Endodermal cell (in vitro differentiated cells): ENCODE results near the gene MYBPC2. TPM values are rescaled to one million over a fixed set of nuclear protein-coding genes. Genes with fewer than 3 reads are reported as not detected.

Source experiments
- DNase-seq: peaks from one replicate; pipeline ENCODE4 v3.0.0-alpha.2; 2017
- H3K27ac ChIP-seq: 2 replicates; pipeline ENCODE4 v1.5.1; 2013; ENCODE audit warnings: mild to moderate bottlenecking, low read depth, low read length, moderate library complexity
- H3K27me3 ChIP-seq: 2 replicates; pipeline ENCODE4 v1.6.1; 2013; ENCODE audit warnings: mild to moderate bottlenecking, low read length, moderate library complexity; ENCODE audit not compliant: insufficient read depth, control insufficient read depth, poor library complexity, severe bottlenecking
- H3K36me3 ChIP-seq: 2 replicates; pipeline ENCODE4 v1.7.0; 2013; ENCODE audit warnings: mild to moderate bottlenecking, low read length, moderate library complexity; ENCODE audit not compliant: control insufficient read depth, insufficient read depth
- H3K4me1 ChIP-seq: one replicate; pipeline ENCODE4 v1.7.0; 2013; ENCODE audit warnings: low read length; ENCODE audit not compliant: control insufficient read depth, insufficient read depth
- H3K4me3 ChIP-seq: 2 replicates; pipeline ENCODE4 v1.5.1; 2013; ENCODE audit warnings: mild to moderate bottlenecking, low read length, moderate library complexity
- H3K9ac ChIP-seq: 2 replicates; pipeline ENCODE4 v1.6.1; 2013; ENCODE audit warnings: mild to moderate bottlenecking, low read length, moderate library complexity; ENCODE audit not compliant: poor library complexity, severe bottlenecking; ENCODE audit errors: extremely low read depth
- H3K9me3 ChIP-seq: 2 replicates; pipeline ENCODE4 v1.6.1; 2013; ENCODE audit warnings: mild to moderate bottlenecking, low read length, moderate library complexity; ENCODE audit not compliant: control insufficient read depth
- H3K27ac Mint-ChIP-seq: 2 replicates; pipeline ENCODE4 v1.8.0; 2020; ENCODE audit warnings: mixed read lengths
- H3K27me3 Mint-ChIP-seq: 2 replicates; pipeline ENCODE4 v1.8.0; 2021; ENCODE audit warnings: mild to moderate bottlenecking, mixed read lengths; ENCODE audit not compliant: insufficient read depth
- H3K36me3 Mint-ChIP-seq: 2 replicates; pipeline ENCODE4 v1.8.0; 2020; ENCODE audit warnings: low read depth, mixed read lengths
- H3K4me1 Mint-ChIP-seq: 2 replicates; pipeline ENCODE4 v1.8.0; 2020; ENCODE audit warnings: mixed read lengths
- H3K4me3 Mint-ChIP-seq: 2 replicates; pipeline ENCODE4 v1.8.0; 2020; ENCODE audit warnings: mild to moderate bottlenecking, moderate library complexity, mixed read lengths
- H3K9me3 Mint-ChIP-seq: 2 replicates; pipeline ENCODE4 v1.8.0; 2020; ENCODE audit warnings: mild to moderate bottlenecking, mixed read lengths
- CTCF ChIP-seq: fragments of 200-600 bp; sonication (generic); conservative IDR thresholded peaks from 2 replicates; pipeline ENCODE4 v1.5.0; 2021; ENCODE audit warnings: antibody characterized with exemption, mild to moderate bottlenecking
- WGBS, 2 experiments: methylation state at CpG; one replicate each; pipeline versions ENCODE4 v1.1.5 to v1.1.7; 2013; ENCODE audit warnings: missing lambda C conversion rate in 2 of 2, mixed read lengths in 1 of 2; ENCODE audit not compliant: insufficient coverage in 1 of 2, insufficient read length in 1 of 2; 5-methylcytosine and 5-hydroxymethylcytosine counted together
- total RNA-seq, 2 donors: library from RNA; stranded (reverse); fragmentation: NEBNext Ultra II Directional in 1 of 2; extraction: Animal tissue kit (Norgen Biotek cat#: 25700) in 1 of 2; gene quantifications; 2 replicates in 1 of 2; 3 replicates in 1 of 2; pipeline ENCODE4 v1.2.1, GENCODE V29; 2021

Gene MYBPC2
- total RNA-seq, 2 donors from 2014 or later, result 1.9 to 2.3 TPM

DNA sequence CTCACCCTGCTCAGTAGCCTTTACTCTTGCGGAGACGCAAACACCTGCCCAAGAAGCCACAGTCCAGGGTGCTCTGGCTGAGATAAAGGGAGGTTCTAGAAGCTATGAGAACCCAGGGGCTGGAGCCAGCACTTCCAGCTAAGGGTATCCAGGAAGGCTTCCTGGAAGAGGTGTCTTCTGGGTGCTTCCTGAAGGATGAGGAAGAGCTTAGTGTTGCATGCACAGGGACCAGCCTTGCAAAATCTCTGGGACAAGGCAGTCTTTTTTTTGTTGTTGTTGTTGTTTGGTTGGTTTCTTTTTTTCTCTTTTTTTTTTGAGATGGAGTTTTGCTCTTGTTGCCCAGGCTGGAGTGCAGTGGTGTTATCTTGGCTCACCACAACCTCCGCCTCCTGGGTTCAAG is 20.6 kb downstream of the MYBPC2 start:
- no peak for TF ChIP-seq CTCF
- no peaks in the 10 kb centered on the region for H3K9me3 Mint-ChIP-seq
- H3K4me1 Mint-ChIP-seq, result no peaks in the 10 kb centered on the region
- DNase-seq, result no peak
- Histone ChIP-seq H3K4me3 (no peak overlapping the region), H3K9ac (no peak overlapping the region), H3K27me3 (no peaks in the 10 kb centered on the region), H3K27ac (no peak overlapping the region), H3K4me1 (no peaks in the 10 kb centered on the region), H3K36me3 (no peaks in the 10 kb centered on the region), H3K9me3 (no peaks in the 10 kb centered on the region)
- peaks cover 10% of the 10 kb centered on the region for H3K27me3 Mint-ChIP-seq
- no peak overlapping the region for H3K27ac Mint-ChIP-seq
- 100% methylated on average over 2 to 3 of the region's 3 CpGs for WGBS, 2 experiments
- no peak overlapping the region for H3K4me3 Mint-ChIP-seq
- H3K36me3 Mint-ChIP-seq, result no peaks in the 10 kb centered on the region

DNA sequence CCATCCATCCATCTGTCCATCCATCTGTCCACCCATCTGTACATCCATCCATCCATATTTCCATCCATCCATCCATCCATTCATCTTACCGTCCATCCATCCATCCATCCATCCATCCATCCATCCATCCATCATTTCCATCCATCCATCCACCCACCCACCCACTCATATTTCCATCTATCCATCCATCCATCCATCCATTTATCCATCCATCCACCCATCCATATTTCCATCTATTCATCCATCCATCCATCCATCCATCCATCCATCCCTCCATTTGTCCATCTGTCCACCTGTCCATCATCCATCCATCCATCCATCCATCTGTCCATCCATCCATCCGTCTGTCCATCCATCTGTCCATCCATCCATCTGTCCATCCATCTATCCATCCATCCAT is 23.3 kb downstream of the MYBPC2 start:
- H3K4me3 ChIP-seq, result no peak overlapping the region
- Mint-ChIP-seq H3K27me3 (peaks cover 14% of the 10 kb centered on the region), H3K4me1 (no peaks in the 10 kb centered on the region), H3K4me3 (no peak overlapping the region), H3K36me3 (no peaks in the 10 kb centered on the region), H3K9me3 (no peaks in the 10 kb centered on the region), H3K27ac (no peak overlapping the region)
- no peak for DNase-seq
- 80 to 89% methylated on average over 2 of the region's 2 CpGs for WGBS, 2 experiments
- no peaks in the 10 kb centered on the region for H3K27me3 ChIP-seq
- TF ChIP-seq CTCF, result no peak
- H3K4me1 ChIP-seq, result no peaks in the 10 kb centered on the region
- no peak overlapping the region for H3K27ac ChIP-seq
- no peaks in the 10 kb centered on the region for H3K9me3 ChIP-seq
- H3K36me3 ChIP-seq, result no peaks in the 10 kb centered on the region
- no peak overlapping the region for H3K9ac ChIP-seq

DNA sequence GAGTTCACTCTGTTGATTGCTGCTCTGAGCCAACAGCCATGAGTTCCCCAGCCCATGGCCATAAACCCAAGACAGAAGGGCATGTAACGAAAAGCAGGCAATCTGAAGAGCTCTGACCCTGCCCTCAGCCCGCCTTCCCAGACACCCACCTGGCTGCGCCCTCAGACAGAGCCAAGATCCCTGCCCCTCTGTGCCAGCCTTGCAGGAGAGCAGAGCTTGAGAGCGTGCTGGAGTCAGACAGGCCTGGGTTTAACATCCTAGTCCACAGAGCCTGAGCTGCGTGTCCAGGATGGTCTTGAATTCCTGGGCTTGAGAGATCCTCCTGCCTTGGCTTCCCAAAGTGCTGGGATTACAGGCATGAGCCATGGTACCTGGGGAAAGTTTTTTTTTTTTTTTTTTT is 24.6 kb downstream of the MYBPC2 start:
- H3K9me3 ChIP-seq, result no peaks in the 10 kb centered on the region
- Mint-ChIP-seq H3K27me3 (peaks cover 14% of the 10 kb centered on the region), H3K4me1 (no peaks in the 10 kb centered on the region), H3K36me3 (no peaks in the 10 kb centered on the region), H3K4me3 (no peak overlapping the region), H3K9me3 (no peaks in the 10 kb centered on the region), H3K27ac (no peak overlapping the region)
- 84% methylated on average over 5 of the region's 5 CpGs for WGBS, 2 experiments
- H3K27me3 ChIP-seq, result no peaks in the 10 kb centered on the region
- no peaks in the 10 kb centered on the region for H3K4me1 ChIP-seq
- no peak overlapping the region for H3K9ac ChIP-seq
- H3K27ac ChIP-seq, result no peak overlapping the region
- TF ChIP-seq CTCF, result no peak
- no peak for DNase-seq
- H3K36me3 ChIP-seq, result no peaks in the 10 kb centered on the region
- no peak overlapping the region for H3K4me3 ChIP-seq
